GM12891 (cell line): ENCODE measurements around the gene INSYN2A.

Source experiments
- DNase-seq: peaks from one replicate; pipeline ENCODE4 v3.0.0; 2011; ENCODE audit warnings: low spot score; ENCODE audit not compliant: insufficient read length
- FAIRE-seq: peaks from 2 replicates; lab custom pipeline; 2011; peaks lifted over from hg19 to GRCh38; lab: Jason Lieb, UNC
- PAX5 ChIP-seq: IDR thresholded peaks from 2 replicates; pipeline ENCODE4 v1.6.1; 2011; ENCODE audit warnings: low read length, moderate library complexity, mild to moderate bottlenecking; ENCODE audit not compliant: insufficient read depth, severe bottlenecking
- POLR2A ChIP-seq: IDR thresholded peaks from 2 replicates; pipeline ENCODE4 v1.6.1; 2011; ENCODE audit warnings: low read depth, low read length, control low read depth
- POLR2AphosphoS5 ChIP-seq: IDR thresholded peaks from 2 replicates; pipeline ENCODE4 v1.6.1; 2011; ENCODE audit warnings: low read depth, low read length, control low read depth
- POU2F2 ChIP-seq: IDR thresholded peaks from 2 replicates; pipeline ENCODE4 v1.6.1; 2011; ENCODE audit warnings: low read depth, mild to moderate bottlenecking, control low read depth, low read length, moderate library complexity
- SPI1 ChIP-seq: IDR thresholded peaks from 2 replicates; pipeline ENCODE4 v1.6.1; 2011; ENCODE audit warnings: low read depth, low read length, control low read depth
- TAF1 ChIP-seq: IDR thresholded peaks from 2 replicates; pipeline ENCODE4 v1.6.1; 2011; ENCODE audit warnings: low read depth, low read length, control low read depth

The INSYN2A gene

GRCh38 chr10:127218658-127219057, 22.3 kb upstream of the INSYN2A start:
- no peak for FAIRE-seq
- no peak for DNase-seq
- TF ChIP-seq POLR2A (no peak), PAX5 (no peak), POLR2AphosphoS5 (no peak), TAF1 (no peak), POU2F2 (no peak), SPI1 (no peak)

DNA sequence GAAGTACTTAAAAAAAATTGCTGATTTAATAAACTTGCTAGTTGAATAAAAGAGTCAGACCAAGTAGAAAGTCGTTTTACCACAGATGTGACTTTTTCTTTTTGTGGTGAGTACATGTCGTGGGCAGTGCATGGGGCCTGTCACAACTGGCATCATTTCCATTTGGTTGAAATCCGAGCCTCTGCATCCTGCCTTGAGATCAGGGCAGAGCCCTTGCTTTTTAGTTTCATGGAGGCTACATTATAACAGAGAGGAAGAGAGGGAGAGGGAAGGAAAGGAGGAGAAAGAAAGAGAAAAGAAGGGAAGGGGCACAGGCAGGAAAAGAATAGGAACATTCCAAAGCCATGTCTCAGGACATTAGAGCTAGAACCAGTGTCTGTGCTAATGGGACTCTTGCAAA, 20.4 kb upstream of the INSYN2A start:
- no peak for DNase-seq
- TF ChIP-seq POU2F2 (no peak), POLR2AphosphoS5 (no peak), POLR2A (no peak), SPI1 (no peak), PAX5 (no peak), TAF1 (no peak)
- no peak for FAIRE-seq

GRCh38 chr10:127216274-127216673, 19.9 kb upstream of the INSYN2A start:
- no peak for DNase-seq
- TF ChIP-seq PAX5 = no peak
- no peak for TF ChIP-seq POLR2A
- TF ChIP-seq TAF1 = no peak
- TF ChIP-seq POLR2AphosphoS5 = no peak
- no peak for TF ChIP-seq POU2F2
- TF ChIP-seq SPI1 = no peak
- FAIRE-seq = no peak

GRCh38 chr10:127215866-127216265, 19.5 kb upstream of the INSYN2A start:
- FAIRE-seq (no peak), DNase-seq (no peak)
- TF ChIP-seq PAX5 = no peak

DNA sequence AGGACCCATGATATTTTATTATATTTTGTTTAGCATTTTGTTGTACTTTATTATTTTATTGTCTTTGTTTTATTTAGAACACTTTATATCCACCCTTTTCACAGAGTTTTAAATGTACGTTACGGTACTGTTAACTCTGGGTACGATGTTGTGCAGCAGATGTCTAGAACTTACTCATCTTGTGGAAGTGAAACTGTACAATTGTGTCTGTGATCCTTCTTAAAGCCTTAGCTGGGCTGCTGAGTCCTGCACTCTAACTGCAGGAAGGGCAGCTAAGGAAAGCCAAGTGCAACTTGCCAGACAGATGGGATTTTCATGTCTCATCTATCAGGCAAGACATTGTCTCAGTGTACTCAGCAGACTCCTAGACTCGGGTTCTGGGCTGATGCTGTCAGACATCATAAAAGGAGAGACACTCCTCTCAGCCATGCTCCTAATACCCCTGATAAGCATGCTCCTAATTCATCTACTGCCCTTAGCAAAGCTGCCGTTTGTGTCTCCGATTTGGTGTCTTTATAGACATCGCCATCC, 14.6 kb upstream of the INSYN2A start:
- TF ChIP-seq TAF1 (no peak), SPI1 (peak; percentile 74)
- DNase-seq (no peak), FAIRE-seq (no peak)

DNA sequence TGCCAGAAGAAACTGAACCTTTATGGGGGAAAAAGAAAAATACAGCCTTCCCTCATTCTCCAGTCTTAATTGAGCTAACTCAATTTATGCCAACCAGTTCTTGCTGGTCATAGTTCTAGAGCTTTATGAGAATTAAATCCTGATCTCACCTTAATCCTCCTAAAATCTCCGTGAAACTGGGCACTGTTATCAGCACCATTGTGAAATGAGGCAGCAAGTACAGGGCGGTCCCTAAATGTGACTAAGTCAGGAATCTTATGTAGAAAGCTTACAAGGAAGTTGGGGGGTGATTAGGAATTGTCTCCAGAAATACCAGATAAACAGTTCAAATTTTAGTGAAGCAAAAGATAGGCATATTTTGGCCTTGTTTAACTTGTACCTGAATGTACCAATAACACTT, 10.7 kb upstream of the INSYN2A start:
- FAIRE-seq = no peak

GRCh38 chr10:127203067-127203466, 6.7 kb upstream of the INSYN2A start:
- DNase-seq (no peak), FAIRE-seq (no peak)
- TF ChIP-seq POLR2A (no peak), SPI1 (no peak)

More for the DNA sequence above, 10.7 kb upstream of the INSYN2A start:
- TF ChIP-seq POLR2AphosphoS5 (no peak), POLR2A (no peak)
- no peak for DNase-seq

DNA sequence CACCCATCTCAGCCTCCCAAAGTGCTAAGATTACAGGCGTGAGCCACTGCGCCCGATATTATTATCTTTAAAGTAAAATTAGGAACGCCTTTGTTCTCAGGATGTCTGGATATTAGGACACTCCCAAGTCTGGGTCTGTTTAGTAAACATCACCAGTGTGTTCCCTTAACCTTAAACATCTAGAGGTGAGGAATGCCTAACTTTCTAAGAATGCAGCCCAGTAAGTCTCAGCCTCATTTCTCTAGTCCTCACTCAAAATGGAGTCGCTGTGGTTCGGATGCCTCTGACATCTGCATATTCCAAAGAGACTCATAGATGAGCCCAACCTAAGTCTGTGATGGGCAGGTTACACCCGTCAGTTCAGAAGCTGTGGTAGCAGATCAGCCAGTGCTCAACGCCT, 4.3 kb upstream of the INSYN2A start:
- no peak for FAIRE-seq
- TF ChIP-seq POLR2AphosphoS5 = no peak
- no peak for TF ChIP-seq TAF1
- no peak for TF ChIP-seq POU2F2
- TF ChIP-seq POLR2A = no peak
- TF ChIP-seq PAX5 = no peak
- TF ChIP-seq SPI1 = no peak
- DNase-seq = no peak

DNA sequence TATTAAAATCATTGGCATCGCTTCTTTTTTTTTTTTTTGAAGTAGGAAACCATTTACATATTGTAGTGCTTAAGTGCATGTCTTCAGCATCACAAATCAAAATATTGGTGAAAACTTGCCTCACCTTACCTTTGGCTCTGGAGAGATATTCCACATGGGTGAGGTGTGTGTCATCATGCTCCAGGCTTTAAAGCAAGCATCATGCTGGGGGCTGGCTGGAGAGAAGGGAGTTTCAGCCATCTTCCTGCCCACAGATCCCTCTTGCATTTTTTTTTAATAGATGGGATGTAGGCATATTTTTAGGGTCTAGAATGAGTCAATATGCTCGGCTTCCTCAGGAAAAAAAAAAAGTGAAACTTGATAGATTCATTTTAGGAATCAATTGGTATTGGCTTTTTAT, 2.3 kb upstream of the INSYN2A start:
- DNase-seq (no peak), FAIRE-seq (no peak)
- TF ChIP-seq POLR2AphosphoS5 (no peak), SPI1 (no peak), POU2F2 (no peak), TAF1 (no peak), POLR2A (no peak), PAX5 (no peak)

- no peak for DNase-seq
- FAIRE-seq = no peak
- TF ChIP-seq POLR2A (no peak), TAF1 (no peak), PAX5 (no peak), POU2F2 (no peak), SPI1 (no peak), POLR2AphosphoS5 (no peak)
Observed at GRCh38 chr10:127198307-127198706, 1.9 kb upstream of the INSYN2A start.

DNA sequence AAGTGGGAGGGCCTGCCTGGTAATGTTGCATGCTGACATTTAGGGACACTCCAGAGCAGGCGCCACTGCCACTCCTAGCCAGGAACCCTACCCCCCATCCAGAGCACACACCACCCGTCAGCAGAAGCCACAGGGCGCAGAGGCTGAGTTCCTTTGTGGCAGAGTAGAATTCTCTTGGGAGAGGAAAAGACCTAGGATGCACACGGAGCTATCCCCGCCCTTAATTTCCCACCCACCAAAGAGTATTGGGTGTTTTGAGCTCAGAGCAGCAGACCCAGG, 702 bp upstream of the INSYN2A start:
- DNase-seq = no peak
- no peak for TF ChIP-seq TAF1
- TF ChIP-seq POU2F2 = no peak
- FAIRE-seq = no peak
